Peyer's patch (tissue), 4 donors: Measurements from ENCODE around the gene FARP1.

Experiments
- POLR2A ChIP-seq, 2 donors: fragments of 450-650 bp; IDR thresholded peaks; one replicate each; pipeline ENCODE4 v1.5.1; 2017; ENCODE audit warnings: antibody characterized with exemption in 2 of 2, mild to moderate bottlenecking in 2 of 2, moderate library complexity in 2 of 2
- TF ChIP-seq, protein P1 (sequence below), 6 experiments: fragments of 450-650 bp in 4 of 6; fragments of 200-600 bp in 2 of 6; sonication (generic) in 1 of 6; IDR thresholded peaks; one replicate each; pipeline ENCODE4 v1.5.1; 2017 to 2019; ENCODE audit warnings: antibody characterized with exemption in 6 of 6, mild to moderate bottlenecking in 3 of 6, moderate library complexity in 1 of 6

DNA sequence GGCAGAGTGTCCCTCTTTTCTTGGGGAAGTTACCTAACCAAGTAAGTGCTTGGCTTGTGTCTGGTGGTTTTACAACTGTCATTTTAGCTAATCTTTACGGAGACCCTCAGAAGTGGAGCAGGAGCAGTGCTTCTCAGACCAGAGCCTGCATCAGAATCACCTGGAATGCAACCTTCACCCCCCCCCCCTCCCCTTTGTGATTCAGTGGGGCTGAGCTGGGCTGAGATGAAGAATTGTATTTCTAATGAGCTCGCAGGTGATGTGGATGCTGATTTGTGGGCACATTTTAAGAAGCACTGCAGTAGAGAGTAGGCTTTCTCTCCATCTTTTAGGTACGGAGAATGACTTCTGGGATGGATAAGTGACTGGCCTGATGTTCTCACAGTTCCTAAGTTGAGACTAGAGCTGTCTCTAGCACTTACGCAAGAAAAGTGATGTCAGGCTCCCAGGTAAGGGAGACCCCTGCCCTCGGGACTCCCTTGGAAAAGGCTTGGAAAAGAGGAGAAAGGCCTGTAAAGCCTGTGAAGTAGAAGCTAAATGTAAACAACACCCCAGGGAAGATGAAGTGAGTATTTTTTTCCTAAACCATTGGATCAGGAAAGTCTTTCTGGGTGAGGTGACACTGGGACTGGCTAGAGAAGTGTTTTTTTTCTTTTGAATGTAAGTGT, 57.5 kb downstream of the FARP1 start:
- TF ChIP-seq, protein P1, sequence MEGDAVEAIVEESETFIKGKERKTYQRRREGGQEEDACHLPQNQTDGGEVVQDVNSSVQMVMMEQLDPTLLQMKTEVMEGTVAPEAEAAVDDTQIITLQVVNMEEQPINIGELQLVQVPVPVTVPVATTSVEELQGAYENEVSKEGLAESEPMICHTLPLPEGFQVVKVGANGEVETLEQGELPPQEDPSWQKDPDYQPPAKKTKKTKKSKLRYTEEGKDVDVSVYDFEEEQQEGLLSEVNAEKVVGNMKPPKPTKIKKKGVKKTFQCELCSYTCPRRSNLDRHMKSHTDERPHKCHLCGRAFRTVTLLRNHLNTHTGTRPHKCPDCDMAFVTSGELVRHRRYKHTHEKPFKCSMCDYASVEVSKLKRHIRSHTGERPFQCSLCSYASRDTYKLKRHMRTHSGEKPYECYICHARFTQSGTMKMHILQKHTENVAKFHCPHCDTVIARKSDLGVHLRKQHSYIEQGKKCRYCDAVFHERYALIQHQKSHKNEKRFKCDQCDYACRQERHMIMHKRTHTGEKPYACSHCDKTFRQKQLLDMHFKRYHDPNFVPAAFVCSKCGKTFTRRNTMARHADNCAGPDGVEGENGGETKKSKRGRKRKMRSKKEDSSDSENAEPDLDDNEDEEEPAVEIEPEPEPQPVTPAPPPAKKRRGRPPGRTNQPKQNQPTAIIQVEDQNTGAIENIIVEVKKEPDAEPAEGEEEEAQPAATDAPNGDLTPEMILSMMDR (IDR thresholded peaks at IDR 0.05), result no peak
- TF ChIP-seq POLR2A (IDR thresholded peaks at IDR 0.05), result no peak
